AG04450 (cell line): ENCODE data around the gene TMEM185B. TPM values are rescaled to one million over a fixed set of nuclear protein-coding genes. Genes with fewer than 3 reads are reported as not detected.

Experiments used
- CTCF ChIA-PET: fragments of 300-600, 350-600 bp; formaldehyde crosslinking; extraction: SDS; loops from one replicate; lab custom pipeline; 2022; ENCODE audit warnings: antibody characterized with exemption, inconsistent platforms; lab: Charles Lee
- POLR2A ChIA-PET: fragments of 350-600 bp; formaldehyde crosslinking; extraction: SDS; loops from one replicate; lab custom pipeline; 2021; ENCODE audit warnings: antibody characterized with exemption, inconsistent platforms; lab: Yijun Ruan, JAX
- DNase-seq: peaks from one replicate; pipeline ENCODE4 v3.0.0-alpha.2; 2011; ENCODE audit warnings: low read depth, low spot score
- H3K27ac ChIP-seq: one replicate; pipeline ENCODE4 v1.5.1; 2012; ENCODE audit warnings: low read depth, low read length, control low read depth
- H3K27me3 ChIP-seq: one replicate; pipeline ENCODE4 v1.6.0; 2012; ENCODE audit warnings: low read length; ENCODE audit not compliant: control insufficient read depth, insufficient read depth
- H3K4me3 ChIP-seq: 2 replicates; pipeline ENCODE4 v1.5.1; 2011; ENCODE audit warnings: mild to moderate bottlenecking, low read depth, low read length, control low read depth
- H3K9me3 ChIP-seq: 2 replicates; pipeline ENCODE4 v1.5.1; 2012; ENCODE audit warnings: low read length; ENCODE audit not compliant: control insufficient read depth, insufficient read depth
- CTCF ChIP-seq: IDR thresholded peaks from 2 replicates; pipeline ENCODE4 v1.5.1; 2011; ENCODE audit warnings: low read depth, low read length, control low read depth, inconsistent platforms
- polyA plus RNA-seq: library from polyadenylated mRNA; depleted of rRNA; stranded (reverse); fragments of >200 nt; gene quantifications from 2 replicates; pipeline ENCODE4 v1.2.3, GENCODE V29; 2011

TMEM185B gene
- polyA plus RNA-seq, 1 experiment: 21.8 TPM

GRCh38 chr2:120219291-120219690 lies 3.9 kb downstream of the TMEM185B start:
- Histone ChIP-seq H3K27ac (no peak overlapping the region), H3K4me3 (no peak overlapping the region), H3K27me3 (no peaks in the 10 kb centered on the region), H3K9me3 (peaks cover 18% of the 10 kb centered on the region)
- no peak for DNase-seq
- CTCF ChIA-PET: no interaction called here
- no peak for TF ChIP-seq CTCF
- POLR2A ChIA-PET: no interaction called here

GRCh38 chr2:120218181-120218580 lies 5.0 kb downstream of the TMEM185B start:
- POLR2A ChIA-PET: no interaction called here
- Histone ChIP-seq H3K9me3 (peaks cover 18% of the 10 kb centered on the region), H3K4me3 (no peak overlapping the region), H3K27me3 (no peaks in the 10 kb centered on the region), H3K27ac (no peak overlapping the region)
- CTCF ChIA-PET: no interaction called here
- DNase-seq: no peak
- no peak for TF ChIP-seq CTCF

- Histone ChIP-seq H3K4me3 (no peak overlapping the region), H3K27me3 (no peaks in the 10 kb centered on the region), H3K9me3 (peaks cover 4% of the 10 kb centered on the region; the same call in 1 of the 2 replicates), H3K27ac (no peak overlapping the region)
- POLR2A ChIA-PET: no interaction called here
- no peak for TF ChIP-seq CTCF
- CTCF ChIA-PET: no interaction called here
- no peak for DNase-seq
These were observed 12.9 kb downstream of the TMEM185B start for GRCh38 chr2:120210270-120210693.

GRCh38 chr2:120209427-120210269 lies 13.6 kb downstream of the TMEM185B start:
- DNase-seq: no peak
- peaks cover 4% of the 10 kb centered on the region; the same call in 1 of the 2 replicates for H3K9me3 ChIP-seq
- ChIA-PET POLR2A (no interaction called here), CTCF (no interaction called here)
- TF ChIP-seq CTCF: no peak
- H3K4me3 ChIP-seq: no peak overlapping the region
- no peaks in the 10 kb centered on the region for H3K27me3 ChIP-seq
- H3K27ac ChIP-seq: no peak overlapping the region
